ENCODE measurements around the gene MIP.
"Not testable (repeated sequence)": the region's sequence is repeated elsewhere in the genome, so short reads cannot be mapped to it uniquely, and the experiment has no call there.

The MIP gene

DNA sequence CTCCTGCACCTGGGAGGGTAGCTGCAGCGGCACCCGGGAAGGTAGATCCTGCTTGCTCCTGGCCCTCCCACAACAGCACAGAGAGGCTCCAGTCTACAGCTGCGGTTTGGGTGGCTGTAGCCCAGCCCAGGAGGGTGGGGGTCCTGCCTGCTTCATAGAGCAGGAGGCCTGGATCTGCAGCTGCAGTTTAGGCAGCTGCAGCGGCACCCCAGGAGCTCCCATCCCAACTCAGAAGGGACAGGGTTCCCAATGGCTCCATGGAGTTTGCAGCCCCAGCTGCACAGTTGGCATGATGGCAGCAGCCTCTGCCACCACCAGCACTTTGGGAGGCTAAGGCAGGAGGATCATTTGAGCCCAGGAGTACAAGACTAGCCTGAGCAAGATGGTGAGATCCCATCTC is 43.7 kb downstream of the MIP start:
- DNase-seq (ENCODE audit: low read depth): no peak

DNA sequence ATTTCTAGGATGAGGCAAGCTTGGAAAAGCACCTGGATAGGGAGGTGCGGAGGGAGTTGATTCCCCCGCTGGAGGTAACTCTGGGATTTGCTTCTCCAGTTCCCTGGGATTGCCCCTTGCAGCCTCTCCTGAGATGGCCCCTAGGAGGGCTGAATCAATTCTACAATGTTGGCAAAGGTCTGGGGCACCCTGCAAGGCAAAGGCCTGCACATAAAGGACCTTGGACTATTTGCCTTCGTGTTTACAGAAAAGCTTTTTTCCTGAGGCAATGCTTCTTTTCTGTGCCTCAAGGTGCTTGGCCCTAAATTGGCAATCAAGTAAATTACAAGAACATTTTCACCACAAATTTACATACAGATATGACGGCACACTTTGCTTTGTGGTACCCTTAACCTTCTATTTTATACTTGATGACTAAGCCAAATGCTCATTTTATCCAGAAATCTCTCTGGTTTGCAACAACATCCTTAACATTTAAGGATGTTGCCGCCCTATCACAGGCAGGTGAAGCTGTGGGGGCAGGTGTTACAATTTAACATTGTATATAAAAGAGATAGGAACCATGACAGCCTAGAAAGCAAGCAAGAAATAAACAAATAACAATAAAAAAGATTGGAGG is 45.5 kb downstream of the MIP start:
- DNase-seq (ENCODE audit: low read depth): no peak

DNA sequence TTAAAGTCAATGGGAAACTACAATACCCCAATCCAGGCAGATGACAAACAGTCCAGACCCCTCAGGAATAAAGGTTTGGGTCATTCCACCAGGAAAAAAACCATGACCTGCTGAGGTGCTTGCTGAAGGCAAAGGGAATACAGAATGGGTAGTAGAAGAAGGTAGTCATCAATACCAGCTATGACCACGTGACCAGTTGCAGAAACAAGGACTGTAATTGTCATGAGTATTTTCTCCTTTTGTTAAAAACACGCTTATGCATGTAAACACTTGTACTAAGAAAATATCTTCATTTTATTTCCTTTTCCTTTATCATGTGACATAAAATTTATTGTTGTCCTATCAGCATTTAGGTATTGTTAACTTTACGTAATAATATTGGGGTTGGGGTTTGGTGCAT is 50.2 kb downstream of the MIP start:
- not testable (repeated sequence) for DNase-seq (ENCODE audit: low read depth)

GRCh38 chr12:56401612-56402011 is 52.8 kb downstream of the MIP start:
- not testable (repeated sequence) for DNase-seq (ENCODE audit: low read depth)

DNA sequence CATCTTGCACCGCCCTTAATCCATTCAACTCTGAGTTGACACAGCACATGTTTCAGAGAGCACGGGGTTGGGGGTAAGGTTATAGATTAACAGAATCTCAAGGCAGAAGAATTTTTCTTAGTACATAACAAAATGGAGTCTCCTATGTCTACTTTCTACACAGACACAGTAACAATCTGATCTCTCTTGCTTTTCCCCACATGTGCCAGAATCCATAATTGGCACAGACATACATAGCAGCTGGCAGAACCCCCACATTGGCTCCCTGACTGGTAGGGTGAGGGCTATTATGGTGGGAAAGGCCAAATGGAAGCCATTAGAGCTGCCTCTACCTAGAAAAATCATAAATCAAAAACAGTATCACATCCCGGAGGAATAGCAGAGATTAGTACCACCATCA is 53.3 kb downstream of the MIP start:
- not testable (repeated sequence) for DNase-seq (ENCODE audit: low read depth)

Measured in fibroblast of the conjunctiva (primary cell).